ENCODE results near the gene HOXB7. TPM values are rescaled to one million over a fixed set of nuclear protein-coding genes. Genes with fewer than 3 reads are reported as not detected.

Gene HOXB7
- total RNA-seq (2014; rRNA removed; shearing (Covaris generic)) (7.1 and 11.1 TPM in 2 replicates), polyA plus RNA-seq (2016; fragmentation: Nextera tagmentation; extraction: Ambion mirVana) (18.9 and 19.4 TPM in 2 replicates)

GRCh38 chr17:48610282-48611211 is at the start of gene HOXB7:
HOXB7 (minus strand) TSS chr17:48611017; CDS start chr17:48610918, 99 bp downstream.
- no peaks in the 10 kb centered on the region for H3K9me3 ChIP-seq (ENCODE audit: low read depth)
- H3K36me3 ChIP-seq (ENCODE audit: low read depth): no peaks in the 10 kb centered on the region
- in situ Hi-C loops (cut with MboI): no loop called here
- H3K27me3 ChIP-seq (replicated peaks; ENCODE audit: insufficient read depth): peaks cover 21% of the 10 kb centered on the region
- H3K4me1 ChIP-seq (ENCODE audit: insufficient read depth): no peaks in the 10 kb centered on the region; the same call in 1 of the 2 replicates
- H2AFZ ChIP-seq: peak within 1 kb of the TSS; percentile 93
- H3K4me3 ChIP-seq: peak within 1 kb of the TSS; percentile 77
- no peak for TF ChIP-seq EZH2 (IDR thresholded peaks at IDR 0.05; ENCODE audit: insufficient read depth, poor library complexity, severe bottlenecking)
- TF ChIP-seq EZH2phosphoT487 (IDR thresholded peaks at IDR 0.05; ENCODE audit: insufficient read depth, low read depth): no peak
- H3K4me2 ChIP-seq (ENCODE audit: unreplicated experiment): peak within 1 kb of the TSS; percentile 83
- no peaks in the 10 kb centered on the region for H3F3A ChIP-seq (ENCODE audit: insufficient read depth)
- WGBS, 2 experiments (ENCODE audit: low coverage in 1 of 2, low lambda C conversion rate in 2 of 2, missing lambda C conversion rate in 2 of 2): 2 to 3% methylated on average over 44 to 56 of the region's 79 CpGs
- H3K27ac ChIP-seq: peak within 1 kb of the TSS; percentile 67
- peak within 1 kb of the TSS; percentile 84 for H3K9ac ChIP-seq
- H3K79me2 ChIP-seq (ENCODE audit: insufficient read depth): no peaks in the 10 kb centered on the region
- H3K9me2 ChIP-seq (ENCODE audit: insufficient read depth): no peaks in the 10 kb centered on the region
- DNase-seq: peak; percentile 88
- no peaks in the 10 kb centered on the region for H4K20me1 ChIP-seq (ENCODE audit: insufficient read depth)

- no peak overlapping the region for H2AFZ ChIP-seq
- H3K4me2 ChIP-seq (ENCODE audit: unreplicated experiment): no peak overlapping the region
- H3K4me3 ChIP-seq: no peak overlapping the region
- H3K27me3 ChIP-seq (replicated peaks; ENCODE audit: insufficient read depth): peaks cover 49% of the 10 kb centered on the region
- TF ChIP-seq EZH2 (IDR thresholded peaks at IDR 0.05; ENCODE audit: insufficient read depth, poor library complexity, severe bottlenecking) (no peak), EZH2phosphoT487 (IDR thresholded peaks at IDR 0.05; ENCODE audit: insufficient read depth, low read depth) (no peak)
- no peaks in the 10 kb centered on the region for H3F3A ChIP-seq (ENCODE audit: insufficient read depth)
- no peaks in the 10 kb centered on the region for H3K36me3 ChIP-seq (ENCODE audit: low read depth)
- H3K4me1 ChIP-seq (ENCODE audit: insufficient read depth): no peaks in the 10 kb centered on the region
- no peaks in the 10 kb centered on the region for H4K20me1 ChIP-seq (ENCODE audit: insufficient read depth)
- in situ Hi-C loops (cut with MboI): no loop called here
- H3K9ac ChIP-seq: no peak overlapping the region
- H3K9me2 ChIP-seq (ENCODE audit: insufficient read depth): no peaks in the 10 kb centered on the region
- no peaks in the 10 kb centered on the region for H3K9me3 ChIP-seq (ENCODE audit: low read depth)
- no peak overlapping the region for H3K27ac ChIP-seq
- DNase-seq: no peak
- H3K79me2 ChIP-seq (ENCODE audit: insufficient read depth): no peaks in the 10 kb centered on the region
Observed at GRCh38 chr17:48655913-48656312, 45.1 kb upstream of the HOXB7 start.

GRCh38 chr17:48649741-48650140 is 38.9 kb upstream of the HOXB7 start:
- DNase-seq: no peak
- TF ChIP-seq EZH2 (IDR thresholded peaks at IDR 0.05; ENCODE audit: insufficient read depth, poor library complexity, severe bottlenecking) (no peak), EZH2phosphoT487 (IDR thresholded peaks at IDR 0.05; ENCODE audit: insufficient read depth, low read depth) (no peak)
- H4K20me1 ChIP-seq (ENCODE audit: insufficient read depth): no peaks in the 10 kb centered on the region
- H3K9me3 ChIP-seq (ENCODE audit: low read depth): no peaks in the 10 kb centered on the region
- H3K4me3 ChIP-seq: no peak overlapping the region
- no peaks in the 10 kb centered on the region for H3K79me2 ChIP-seq (ENCODE audit: insufficient read depth)
- no peak overlapping the region for H3K27ac ChIP-seq
- H3K9ac ChIP-seq: no peak overlapping the region
- no peaks in the 10 kb centered on the region for H3K9me2 ChIP-seq (ENCODE audit: insufficient read depth)
- in situ Hi-C loops (cut with MboI): no loop called here
- no peaks in the 10 kb centered on the region for H3K36me3 ChIP-seq (ENCODE audit: low read depth)
- no peak overlapping the region for H3K4me2 ChIP-seq (ENCODE audit: unreplicated experiment)
- no peaks in the 10 kb centered on the region for H3K4me1 ChIP-seq (ENCODE audit: insufficient read depth)
- peaks cover 68% of the 10 kb centered on the region for H3K27me3 ChIP-seq (replicated peaks; ENCODE audit: insufficient read depth)
- WGBS, 2 experiments (ENCODE audit: low coverage in 1 of 2, low lambda C conversion rate in 2 of 2, missing lambda C conversion rate in 2 of 2): 70% methylated on average over 1 of the region's 1 CpG
- no peak overlapping the region for H2AFZ ChIP-seq
- no peaks in the 10 kb centered on the region for H3F3A ChIP-seq (ENCODE audit: insufficient read depth)

GRCh38 chr17:48647963-48648245 is 37.1 kb upstream of the HOXB7 start:
- Histone ChIP-seq H2AFZ (no peak overlapping the region), H3K36me3 (ENCODE audit: low read depth) (no peaks in the 10 kb centered on the region), H3K9ac (no peak overlapping the region), H3K27ac (no peak overlapping the region), H3K9me3 (ENCODE audit: low read depth) (no peaks in the 10 kb centered on the region), H3K79me2 (ENCODE audit: insufficient read depth) (no peaks in the 10 kb centered on the region), H4K20me1 (ENCODE audit: insufficient read depth) (no peaks in the 10 kb centered on the region), H3K4me3 (no peak overlapping the region), H3K9me2 (ENCODE audit: insufficient read depth) (no peaks in the 10 kb centered on the region), H3K4me1 (ENCODE audit: insufficient read depth) (no peaks in the 10 kb centered on the region), H3F3A (ENCODE audit: insufficient read depth) (no peaks in the 10 kb centered on the region), H3K4me2 (ENCODE audit: unreplicated experiment) (no peak overlapping the region), H3K27me3 (replicated peaks; ENCODE audit: insufficient read depth) (peaks cover 82% of the 10 kb centered on the region)
- in situ Hi-C loops (cut with MboI): no loop called here
- no peak for DNase-seq
- peak; percentile 38 for TF ChIP-seq EZH2 (IDR thresholded peaks at IDR 0.05; ENCODE audit: insufficient read depth, poor library complexity, severe bottlenecking)
- TF ChIP-seq EZH2phosphoT487 (IDR thresholded peaks at IDR 0.05; ENCODE audit: insufficient read depth, low read depth): no peak
- WGBS, 2 experiments (ENCODE audit: low coverage in 1 of 2, low lambda C conversion rate in 2 of 2, missing lambda C conversion rate in 2 of 2): 47 to 53% methylated on average over 1 of the region's 1 CpG

Measured in GM23248 (cell line).